Activated T-cell treated with anti-CD3 and anti-CD28 coated beads for 48 hours (primary cell): ENCODE results near the gene OSCP1.

ENCODE experiments used
- DNase-seq: peaks from one replicate; pipeline ENCODE4 v3.0.0-alpha.2; 2020; ENCODE audit warnings: low read depth

OSCP1 gene

GRCh38 chr1:36472656-36473055 lies 22.4 kb upstream of the OSCP1 start:
- DNase-seq, result no peak

GRCh38 chr1:36471830-36472641 lies 21.8 kb upstream of the OSCP1 start:
- no peak for DNase-seq

GRCh38 chr1:36469163-36469562 lies 18.9 kb upstream of the OSCP1 start:
- no peak for DNase-seq

GRCh38 chr1:36467700-36468455 lies 17.6 kb upstream of the OSCP1 start:
- DNase-seq, result no peak

GRCh38 chr1:36467027-36467410 lies 16.8 kb upstream of the OSCP1 start:
- DNase-seq, result no peak

GRCh38 chr1:36466370-36467026 lies 16.2 kb upstream of the OSCP1 start:
- no peak for DNase-seq

GRCh38 chr1:36465731-36466369 lies 15.6 kb upstream of the OSCP1 start:
- no peak for DNase-seq

- no peak for DNase-seq
Measured at GRCh38 chr1:36464605-36465393, 14.5 kb upstream of the OSCP1 start.

GRCh38 chr1:36463803-36464604 lies 13.8 kb upstream of the OSCP1 start, which contains the start of gene MRPS15:
Gene MRPS15 (minus strand): TSS chr1:36464384. CDS start chr1:36464275, 109 bp downstream.
- peak; percentile 94 for DNase-seq

GRCh38 chr1:36463463-36463802 lies 13.2 kb upstream of the OSCP1 start:
- DNase-seq, result no peak

GRCh38 chr1:36458910-36459309 lies 8.7 kb upstream of the OSCP1 start:
- peak; percentile 55 for DNase-seq

- no peak for DNase-seq
Measured at GRCh38 chr1:36457691-36458090, 7.4 kb upstream of the OSCP1 start.

GRCh38 chr1:36456391-36456928 lies 6.2 kb upstream of the OSCP1 start:
- DNase-seq, result no peak

- DNase-seq, result no peak
Measured at GRCh38 chr1:36455386-36455785, 5.1 kb upstream of the OSCP1 start.

GRCh38 chr1:36453600-36454388 lies 3.5 kb upstream of the OSCP1 start:
- DNase-seq, result no peak

GRCh38 chr1:36453051-36453450 lies 2.8 kb upstream of the OSCP1 start:
- no peak for DNase-seq

- no peak for DNase-seq
Measured at GRCh38 chr1:36450919-36451305, 661 bp upstream of the OSCP1 start.

GRCh38 chr1:36448530-36449056 lies 1.7 kb downstream of the OSCP1 start:
- DNase-seq, result no peak

GRCh38 chr1:36447450-36447849 lies 2.8 kb downstream of the OSCP1 start:
- no peak for DNase-seq
